ENCODE measurements around the gene ZBTB17. TPM values are rescaled to one million over a fixed set of nuclear protein-coding genes. Genes with fewer than 3 reads are reported as not detected.

The ZBTB17 gene
- total and polyA plus RNA-seq, 2 of the 8 experiments (the other 6 are each of a cell fraction or from before 2014, with no cell fraction given) = 24.7 to 36.2 TPM

DNA sequence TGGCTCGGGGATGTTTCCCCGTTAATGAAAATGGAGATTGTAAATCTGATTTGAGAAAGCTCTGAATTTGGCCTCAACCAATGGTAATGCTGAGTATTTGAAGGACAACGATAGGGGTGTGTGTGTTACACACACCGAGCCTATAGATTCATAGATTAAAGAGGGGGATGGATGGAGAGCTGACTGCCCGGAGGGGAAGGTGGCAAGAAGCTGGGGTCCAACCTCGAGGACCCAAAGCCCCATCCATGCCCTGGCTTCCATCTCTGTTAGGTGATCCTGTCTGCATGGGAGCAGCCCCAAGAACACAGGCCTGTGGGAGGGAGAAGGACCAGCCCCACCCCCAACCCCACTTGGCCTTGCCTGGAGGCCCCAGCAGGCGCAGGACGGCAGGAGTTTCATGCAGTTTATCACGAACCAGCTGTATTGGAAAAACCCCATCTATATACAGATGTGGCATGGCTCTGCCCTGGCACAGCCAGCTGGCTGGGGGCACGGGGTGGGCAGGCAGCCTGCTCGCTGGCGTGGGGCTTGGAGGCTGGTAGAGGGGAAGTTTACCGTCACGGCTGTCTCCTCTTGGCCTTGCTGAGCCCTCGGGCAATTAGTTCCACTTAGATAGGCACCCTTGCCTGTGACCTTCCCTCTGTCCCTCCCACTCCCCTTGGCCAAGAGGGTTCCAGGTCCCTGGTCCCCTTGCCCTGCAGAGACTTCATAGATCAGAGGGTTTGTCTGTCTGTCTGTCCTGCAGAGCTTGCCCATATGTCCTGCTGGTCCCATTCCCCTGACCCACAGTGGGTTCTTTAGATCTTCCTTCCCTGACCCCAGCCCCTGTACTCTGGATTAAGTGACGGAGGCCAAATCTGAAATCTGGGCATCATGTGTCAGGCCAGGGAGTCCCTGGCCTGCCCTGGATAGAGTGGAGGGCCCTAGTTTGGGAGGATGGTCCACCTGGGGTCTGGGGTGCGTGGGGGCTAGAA lies 38.9 kb upstream of the ZBTB17 start:
- CTCF ChIA-PET (ENCODE audit: partially characterized antibody) = interaction anchor here (0.8 to 4.0 kb wide), 6 partner anchors 11 to 174 kb away, joined by 3 to 25 read pairs (median 4); no protein-coding TSS in a partner anchor
- FAIRE-seq = no peak
- TF ChIP-seq, protein P1, sequence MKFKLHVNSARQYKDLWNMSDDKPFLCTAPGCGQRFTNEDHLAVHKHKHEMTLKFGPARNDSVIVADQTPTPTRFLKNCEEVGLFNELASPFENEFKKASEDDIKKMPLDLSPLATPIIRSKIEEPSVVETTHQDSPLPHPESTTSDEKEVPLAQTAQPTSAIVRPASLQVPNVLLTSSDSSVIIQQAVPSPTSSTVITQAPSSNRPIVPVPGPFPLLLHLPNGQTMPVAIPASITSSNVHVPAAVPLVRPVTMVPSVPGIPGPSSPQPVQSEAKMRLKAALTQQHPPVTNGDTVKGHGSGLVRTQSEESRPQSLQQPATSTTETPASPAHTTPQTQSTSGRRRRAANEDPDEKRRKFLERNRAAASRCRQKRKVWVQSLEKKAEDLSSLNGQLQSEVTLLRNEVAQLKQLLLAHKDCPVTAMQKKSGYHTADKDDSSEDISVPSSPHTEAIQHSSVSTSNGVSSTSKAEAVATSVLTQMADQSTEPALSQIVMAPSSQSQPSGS (IDR thresholded peaks at IDR 0.05; ENCODE audit: low read length) = no peak
- TF ChIP-seq TAF7 (optimal IDR thresholded peaks at IDR 0.05; ENCODE audit: borderline replicate concordance, low read depth, low read length) (no peak), FOSL1 (IDR thresholded peaks at IDR 0.05; ENCODE audit: insufficient read depth, low read depth, low read length) (no peak), SIRT6 (IDR thresholded peaks at IDR 0.05; ENCODE audit: low read length) (no peak), ZNF274 (IDR thresholded peaks at IDR 0.05; ENCODE audit: borderline replicate concordance, extremely low read depth, low read length) (no peak)
- TF ChIP-seq, protein P2, sequence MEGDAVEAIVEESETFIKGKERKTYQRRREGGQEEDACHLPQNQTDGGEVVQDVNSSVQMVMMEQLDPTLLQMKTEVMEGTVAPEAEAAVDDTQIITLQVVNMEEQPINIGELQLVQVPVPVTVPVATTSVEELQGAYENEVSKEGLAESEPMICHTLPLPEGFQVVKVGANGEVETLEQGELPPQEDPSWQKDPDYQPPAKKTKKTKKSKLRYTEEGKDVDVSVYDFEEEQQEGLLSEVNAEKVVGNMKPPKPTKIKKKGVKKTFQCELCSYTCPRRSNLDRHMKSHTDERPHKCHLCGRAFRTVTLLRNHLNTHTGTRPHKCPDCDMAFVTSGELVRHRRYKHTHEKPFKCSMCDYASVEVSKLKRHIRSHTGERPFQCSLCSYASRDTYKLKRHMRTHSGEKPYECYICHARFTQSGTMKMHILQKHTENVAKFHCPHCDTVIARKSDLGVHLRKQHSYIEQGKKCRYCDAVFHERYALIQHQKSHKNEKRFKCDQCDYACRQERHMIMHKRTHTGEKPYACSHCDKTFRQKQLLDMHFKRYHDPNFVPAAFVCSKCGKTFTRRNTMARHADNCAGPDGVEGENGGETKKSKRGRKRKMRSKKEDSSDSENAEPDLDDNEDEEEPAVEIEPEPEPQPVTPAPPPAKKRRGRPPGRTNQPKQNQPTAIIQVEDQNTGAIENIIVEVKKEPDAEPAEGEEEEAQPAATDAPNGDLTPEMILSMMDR (IDR thresholded peaks at IDR 0.05; ENCODE audit: control extremely low read depth in 1 of 3, insufficient read depth in 1 of 3, low read depth in 1 of 3, low read length in 3 of 3) = no peak

More for the DNA sequence above, 38.9 kb upstream of the ZBTB17 start:
- no peak overlapping the region for H2AFZ ChIP-seq (ENCODE audit: low read length)
- H4K91ac ChIP-seq (replicated peaks; ENCODE audit: insufficient read length, low read length) = no peak overlapping the region
- H3K4me1 ChIP-seq (replicated peaks in 1 of 4; ENCODE audit: control insufficient read depth in 3 of 4, insufficient read depth in 4 of 4, low read length in 3 of 4) = peaks cover 5 to 37% (median 22%) of the 10 kb centered on the region in 4 experiments
- no peak overlapping the region for H3K14ac ChIP-seq (ENCODE audit: insufficient read length)
- H3K27ac ChIP-seq (ENCODE audit: low read depth, low read length) = no peak overlapping the region
- no peak overlapping the region for H3K18ac ChIP-seq (ENCODE audit: extremely low read depth, low read length)
- no peak overlapping the region for H3K9ac ChIP-seq (replicated peaks in 1 of 4; ENCODE audit: extremely low read depth in 1 of 4, low read depth in 3 of 4, low read length in 3 of 4)
- H3K23me2 ChIP-seq (ENCODE audit: low read depth, low read length) = no peaks in the 10 kb centered on the region; the same call in 1 of the 2 replicates
- H3K4me2 ChIP-seq (ENCODE audit: insufficient read depth in 1 of 2, low read depth in 2 of 2, low read length in 2 of 2) = no peak overlapping the region; a peak in 1 of 4 replicates
- no peaks in the 10 kb centered on the region for H3K36me3 ChIP-seq (ENCODE audit: control insufficient read depth in 2 of 4, insufficient read depth in 4 of 4, low read length in 3 of 4)
- H3K23ac ChIP-seq (ENCODE audit: insufficient read length) = no peak overlapping the region
- H4K8ac ChIP-seq (ENCODE audit: extremely low read depth, insufficient read depth, low read length) = peak overlapping the region; percentile 63; the same call in 1 of the 2 replicates
- H3K4me3 ChIP-seq (ENCODE audit: extremely low read depth in 1 of 4, insufficient read depth in 2 of 4, low read depth in 3 of 4, low read length in 4 of 4) = no peak overlapping the region
- WGBS, 2 experiments (ENCODE audit: extremely low coverage in 1 of 2, insufficient coverage in 1 of 2, insufficient read length in 1 of 2, insufficient replicate concordance in 2 of 2, low coverage in 1 of 2, low lambda C conversion rate in 2 of 2, missing lambda C conversion rate in 1 of 2) = 83% methylated on average over 17 of the region's 17 CpGs; no CpG with 5 or more reads in 1 of the 2 experiments
- POLR2A ChIA-PET (ENCODE audit: partially characterized antibody) = interaction anchor here (0.8 to 2.0 kb wide), 5 partner anchors 10 to 31 kb away, joined by 3 to 7 read pairs (median 3); partner anchors contain the start of gene SRARP
- no peak for DNase-seq (ENCODE audit: low read depth in 1 of 2, low spot score in 2 of 2)
- H3K79me1 ChIP-seq (ENCODE audit: low read depth, low read length) = no peaks in the 10 kb centered on the region
- H4K5ac ChIP-seq (ENCODE audit: insufficient read length, low read depth, low read length) = no peak overlapping the region
- no peak overlapping the region for H3K56ac ChIP-seq (replicated peaks; ENCODE audit: insufficient read length, low read depth, low read length)
- no peaks in the 10 kb centered on the region for H3K27me3 ChIP-seq (replicated peaks in 1 of 4; ENCODE audit: control insufficient read depth in 3 of 4, extremely low read depth in 1 of 4, insufficient read depth in 3 of 4, low read length in 3 of 4)
- H2BK120ac ChIP-seq (replicated peaks; ENCODE audit: low read depth, low read length) = no peak overlapping the region
- no peak overlapping the region for H2BK20ac ChIP-seq (ENCODE audit: low read length)
- 0 out of 2 replicates have a peak overlapping the region, but pooled peaks have one; percentile 29 for H2AK5ac ChIP-seq (ENCODE audit: low read depth, low read length)
- no peaks in the 10 kb centered on the region for H3K79me2 ChIP-seq (ENCODE audit: control insufficient read depth in 1 of 2, insufficient read depth in 2 of 2, low read length in 2 of 2)
- H2BK15ac ChIP-seq (ENCODE audit: low read length) = no peak overlapping the region
- no peak overlapping the region for H3K4ac ChIP-seq (replicated peaks; ENCODE audit: insufficient read length, low read depth, low read length)
- H2BK12ac ChIP-seq (ENCODE audit: low read depth, low read length) = peak overlapping the region; percentile 68
- no peaks in the 10 kb centered on the region for H3K9me3 ChIP-seq (ENCODE audit: insufficient read depth in 2 of 2, low read depth in 1 of 2, low read length in 1 of 2)
- H2BK5ac ChIP-seq (ENCODE audit: low read depth, low read length) = no peak overlapping the region
- no peaks in the 10 kb centered on the region for H4K20me1 ChIP-seq (replicated peaks in 1 of 2; ENCODE audit: control insufficient read depth in 1 of 2, insufficient read depth in 2 of 2, low read length in 2 of 2)

Measured in H1 (cell line).